H4 (cell line): ENCODE data around the gene ERG. TPM values are rescaled to one million over a fixed set of nuclear protein-coding genes. Genes with fewer than 3 reads are reported as not detected.
A peak's percentile ranks its signal among the peaks of the same experiment; 100 is the strongest.

Source experiments
- DNase-seq: peaks from one replicate; pipeline ENCODE4 v3.0.0-alpha.2; 2015; ENCODE audit warnings: low spot score
- total RNA-seq: library from RNA; depleted of rRNA; stranded (reverse); fragments of >200 nt; shearing (Covaris generic); gene quantifications from 2 replicates; pipeline ENCODE4 v1.2.3, GENCODE V29; 2014; rRNA removed

The ERG gene, protein sequence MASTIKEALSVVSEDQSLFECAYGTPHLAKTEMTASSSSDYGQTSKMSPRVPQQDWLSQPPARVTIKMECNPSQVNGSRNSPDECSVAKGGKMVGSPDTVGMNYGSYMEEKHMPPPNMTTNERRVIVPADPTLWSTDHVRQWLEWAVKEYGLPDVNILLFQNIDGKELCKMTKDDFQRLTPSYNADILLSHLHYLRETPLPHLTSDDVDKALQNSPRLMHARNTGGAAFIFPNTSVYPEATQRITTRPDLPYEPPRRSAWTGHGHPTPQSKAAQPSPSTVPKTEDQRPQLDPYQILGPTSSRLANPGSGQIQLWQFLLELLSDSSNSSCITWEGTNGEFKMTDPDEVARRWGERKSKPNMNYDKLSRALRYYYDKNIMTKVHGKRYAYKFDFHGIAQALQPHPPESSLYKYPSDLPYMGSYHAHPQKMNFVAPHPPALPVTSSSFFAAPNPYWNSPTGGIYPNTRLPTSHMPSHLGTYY
- total RNA-seq = 0.15 and 0.25 TPM in 2 replicates

DNA sequence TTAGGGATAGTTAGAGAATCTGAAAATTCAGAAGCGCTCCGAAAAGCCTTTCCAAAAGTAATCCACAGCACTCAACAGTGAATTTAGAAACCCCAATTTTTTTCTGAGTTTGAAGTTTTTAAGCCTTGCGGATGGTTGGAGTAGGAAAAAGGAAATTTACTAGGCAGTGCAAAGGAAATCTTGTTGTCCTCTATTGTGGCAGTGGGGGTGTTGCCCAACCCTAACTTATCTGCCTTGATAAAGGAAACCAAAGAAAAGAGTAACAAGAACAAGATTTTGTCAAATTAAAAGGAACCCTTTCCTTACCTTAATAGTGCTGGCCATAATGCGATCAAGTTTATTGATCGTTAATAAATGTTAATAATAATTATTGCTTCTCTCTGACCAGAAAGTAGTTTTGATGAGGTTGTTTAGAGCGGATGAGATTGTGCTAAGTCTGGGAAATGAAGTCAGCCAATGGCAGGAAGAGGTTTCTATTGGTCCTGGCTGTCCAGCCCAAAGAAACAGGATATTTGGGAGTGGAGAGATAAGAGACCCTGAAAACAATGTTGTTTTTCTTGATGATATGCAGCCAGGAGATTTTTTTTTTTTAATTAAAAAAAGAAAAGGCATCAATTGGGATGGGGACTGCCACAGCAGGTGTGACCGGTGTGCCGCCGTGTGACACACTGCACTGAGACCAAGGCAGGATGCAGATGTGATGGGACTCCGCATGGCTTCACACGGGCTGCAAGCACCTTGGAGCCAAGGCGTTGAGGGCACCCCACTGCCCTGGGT, at the start of gene ERG:
Gene ERG (minus strand): TSS at position 421 of the 777 bp plus-strand sequence. CDS start 97 bp downstream, at position 324.
- no peak for DNase-seq

DNA sequence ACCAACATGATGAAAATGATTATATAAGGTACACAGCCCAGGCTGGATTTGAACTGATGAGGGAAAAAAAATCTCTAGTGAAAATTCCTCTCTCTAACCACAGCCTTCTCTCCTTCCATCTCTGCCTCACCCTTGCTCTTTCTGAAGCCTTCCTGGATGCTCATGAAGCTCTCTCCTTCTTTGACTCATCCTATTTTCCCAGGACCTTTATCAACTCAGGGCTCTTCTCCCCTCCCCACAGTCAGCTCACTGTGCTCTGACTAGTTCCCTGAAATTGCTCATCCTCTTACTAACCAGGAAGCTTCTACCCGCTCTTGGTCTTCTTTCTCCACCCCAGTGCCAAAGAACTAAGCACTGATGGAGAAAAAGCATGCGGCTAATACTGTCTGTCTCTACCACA, 46.4 kb upstream of the ERG start:
- peak; percentile 20 for DNase-seq

DNA sequence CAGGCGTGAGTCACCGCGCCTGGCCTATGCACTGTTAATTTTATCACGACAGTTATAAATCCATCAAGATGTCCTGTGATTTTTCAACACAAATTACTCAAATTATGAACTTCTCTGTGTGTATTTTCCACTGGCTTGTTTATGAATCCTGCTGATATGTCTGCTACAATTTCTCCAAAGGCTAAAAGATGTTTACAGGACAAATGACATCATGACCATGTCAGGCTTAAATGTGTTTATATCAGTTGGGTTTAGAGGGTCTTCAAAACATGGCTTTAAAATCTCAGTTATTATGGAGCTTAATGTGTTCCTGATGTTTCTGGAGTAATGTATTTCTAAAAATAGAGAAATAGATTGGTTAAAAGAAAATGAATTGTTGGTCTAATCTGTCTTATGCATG, 44.0 kb upstream of the ERG start:
- DNase-seq = peak; percentile 16

DNA sequence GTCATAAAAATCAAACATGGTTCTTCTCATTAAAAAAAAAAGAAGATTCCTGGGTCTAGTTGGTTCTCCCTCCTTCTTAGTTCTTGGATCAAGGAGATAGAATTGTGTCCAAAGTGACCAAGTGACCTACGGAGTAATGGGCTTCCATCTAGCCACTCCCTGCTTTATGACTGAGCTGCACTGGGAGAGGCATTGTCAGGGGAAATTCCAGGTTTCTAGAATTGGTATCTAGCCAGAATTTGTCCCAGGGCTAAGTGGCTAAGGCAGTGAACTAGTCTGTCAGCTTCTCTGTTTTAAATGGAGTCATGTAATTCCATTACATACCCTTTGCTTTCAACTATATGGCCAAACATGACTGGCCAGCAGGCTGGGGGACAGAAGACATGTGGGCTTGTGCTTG, 40.1 kb upstream of the ERG start:
- no peak for DNase-seq

DNA sequence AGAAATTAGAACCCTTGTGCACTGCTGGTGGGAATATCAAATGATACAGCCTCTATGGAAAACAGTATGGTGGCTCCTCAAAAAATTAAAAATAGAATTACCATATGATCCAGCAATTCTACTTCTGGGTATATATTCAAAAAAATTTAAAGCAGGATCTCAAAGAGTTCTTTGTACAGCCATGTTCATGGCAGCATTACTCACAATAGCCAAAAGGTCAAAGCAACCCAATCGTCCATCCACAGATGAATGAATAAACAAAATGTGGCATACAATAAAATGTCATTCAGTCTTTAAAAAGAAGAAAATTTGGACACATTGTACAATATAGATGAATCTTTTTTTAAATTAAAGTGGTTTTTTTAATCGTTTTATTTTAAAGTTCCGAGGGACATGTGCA, 36.3 kb upstream of the ERG start:
- DNase-seq = no peak

DNA sequence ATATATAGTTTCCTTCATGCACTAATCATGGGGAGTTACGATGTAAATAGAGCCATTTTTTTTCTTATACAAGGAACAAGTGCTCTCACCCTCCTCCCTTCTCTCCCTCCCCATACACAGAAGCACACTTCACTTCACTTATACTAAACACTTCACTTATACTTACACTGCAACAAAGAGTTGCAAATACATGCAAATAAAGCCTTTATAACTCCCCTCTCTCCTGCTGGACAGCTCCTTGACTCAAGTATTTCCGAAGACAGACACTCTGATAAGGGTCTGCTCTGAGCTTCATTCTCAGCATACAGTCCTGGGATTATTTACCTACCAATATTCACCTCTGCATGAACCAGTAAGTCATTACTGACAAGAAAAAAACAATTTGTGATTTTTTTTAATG, 35.6 kb upstream of the ERG start:
- DNase-seq = no peak

DNA sequence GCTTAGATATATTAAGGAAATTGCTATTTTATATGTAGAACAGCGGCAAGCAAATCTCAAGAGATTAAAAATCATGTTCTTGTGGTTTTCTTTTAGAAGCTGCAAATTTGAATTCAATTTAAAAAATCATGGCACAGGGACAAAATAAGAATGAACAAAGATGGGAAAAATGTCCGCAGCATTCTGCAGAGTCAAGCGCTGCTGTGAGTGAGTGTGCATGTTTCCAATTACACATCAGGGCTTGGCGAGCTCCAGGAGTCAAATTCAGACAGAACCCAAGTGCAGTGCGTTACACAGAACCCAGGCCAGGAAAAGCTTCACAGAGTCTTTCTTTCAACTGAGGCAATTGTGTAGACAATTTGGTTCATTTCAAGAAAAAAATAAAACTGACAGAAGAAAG, 33.3 kb upstream of the ERG start:
- DNase-seq = no peak

DNA sequence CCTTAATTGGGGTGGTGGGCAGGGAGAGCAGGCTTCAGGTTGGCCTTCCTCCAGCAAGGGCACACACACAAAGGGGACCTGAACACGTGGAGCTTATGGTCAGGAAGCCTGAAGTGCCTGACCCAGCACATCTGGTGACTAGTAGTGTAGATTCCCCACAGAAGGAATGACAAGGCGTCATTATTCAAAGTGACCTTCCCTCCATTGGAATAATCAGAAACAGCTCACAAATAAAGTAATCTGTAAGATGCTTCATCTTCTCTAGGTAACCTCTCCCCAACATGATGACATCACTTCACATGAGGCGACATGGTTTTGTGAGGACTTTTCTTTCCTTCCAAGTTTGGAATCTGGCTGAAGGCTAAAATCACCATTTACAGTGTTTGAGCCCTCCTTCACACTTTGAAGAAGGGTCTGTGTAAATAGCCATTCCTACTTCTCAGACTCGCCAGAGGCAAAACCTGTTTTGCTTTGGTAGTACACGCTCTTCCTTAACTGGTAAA, 32.8 kb upstream of the ERG start:
- DNase-seq = no peak

DNA sequence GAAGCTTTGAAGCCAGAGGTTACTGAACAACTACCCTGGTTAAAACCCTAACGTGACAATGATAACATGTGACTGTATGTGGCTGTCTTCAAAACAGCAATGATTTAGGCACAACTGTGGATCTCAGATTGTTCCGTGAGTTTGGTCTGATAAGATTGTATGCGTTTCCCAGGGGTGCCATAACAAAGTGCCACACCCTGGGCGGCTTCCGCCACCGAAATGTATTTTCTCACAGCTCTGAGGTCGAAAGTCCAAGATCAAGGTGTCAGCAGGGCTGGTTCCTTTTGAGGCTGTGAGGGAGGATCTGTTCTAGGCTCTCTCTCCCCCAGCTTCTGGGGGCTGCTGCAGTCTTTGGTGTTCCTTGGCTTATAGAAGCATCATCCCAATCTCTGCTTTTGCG, 29.5 kb upstream of the ERG start:
- DNase-seq = no peak

DNA sequence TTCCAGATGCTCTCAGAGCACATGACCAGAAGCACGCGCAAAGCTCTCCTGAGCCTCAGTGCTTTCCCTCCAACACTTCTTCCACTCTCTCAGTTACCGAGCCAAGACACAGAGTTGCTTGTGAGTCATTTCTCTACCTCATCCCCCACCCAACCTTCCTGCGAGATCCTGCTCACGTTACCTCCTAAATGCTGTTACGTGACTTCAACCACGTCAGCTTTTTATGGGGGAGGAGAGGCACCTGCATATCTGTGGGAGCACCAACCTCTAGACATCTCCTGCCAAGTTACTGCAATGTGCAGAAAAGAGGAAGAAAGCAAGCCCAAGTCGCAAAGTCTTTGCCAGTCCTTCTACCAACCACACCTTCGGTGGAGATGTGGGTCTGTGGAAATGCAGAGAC, 27.2 kb upstream of the ERG start:
- no peak for DNase-seq

DNA sequence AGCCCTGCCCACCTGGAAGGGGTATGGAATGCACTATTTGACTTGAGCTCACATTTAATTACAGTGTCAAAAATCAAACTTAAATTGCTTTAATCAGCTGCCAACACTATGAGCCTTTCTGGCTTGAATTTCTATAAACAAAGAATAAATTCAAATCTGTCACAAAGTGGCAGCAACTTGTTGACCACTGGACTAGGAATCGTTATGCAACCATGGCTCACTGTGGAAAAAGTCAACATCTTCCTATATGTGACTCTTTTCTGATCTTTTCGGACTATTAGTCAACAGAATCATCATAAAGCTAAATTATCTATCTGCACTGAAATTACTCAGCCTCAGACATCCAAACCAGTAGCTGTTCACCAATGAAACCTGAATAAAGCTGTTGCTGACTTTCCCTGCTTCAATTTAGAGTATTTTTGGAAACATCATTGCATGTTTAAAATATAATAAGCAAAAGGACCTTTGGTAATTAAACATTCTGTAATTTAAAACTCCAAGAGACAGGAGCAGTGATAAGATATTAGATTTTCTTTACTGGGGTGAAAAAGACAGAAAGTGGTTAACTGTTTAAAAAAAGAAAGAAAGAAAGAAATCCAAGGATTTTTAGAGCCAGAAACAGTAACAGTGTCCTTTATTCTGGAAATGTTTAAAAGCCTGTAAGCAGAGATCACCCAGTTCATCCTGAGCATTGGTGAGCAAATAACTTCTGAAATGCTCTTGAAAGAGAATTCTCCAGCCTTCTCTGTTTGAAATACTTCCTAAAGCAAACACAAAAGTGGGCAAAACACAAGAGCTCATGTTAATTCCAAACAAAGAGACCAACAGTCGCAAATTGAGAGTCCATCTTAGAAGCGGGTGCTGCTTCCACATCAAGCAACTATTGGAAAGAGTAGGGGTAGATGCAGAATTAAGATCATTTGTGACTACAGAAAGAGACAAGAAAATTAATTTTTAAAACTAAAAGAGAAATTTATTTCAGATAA, 26.2 kb upstream of the ERG start:
- no peak for DNase-seq

DNA sequence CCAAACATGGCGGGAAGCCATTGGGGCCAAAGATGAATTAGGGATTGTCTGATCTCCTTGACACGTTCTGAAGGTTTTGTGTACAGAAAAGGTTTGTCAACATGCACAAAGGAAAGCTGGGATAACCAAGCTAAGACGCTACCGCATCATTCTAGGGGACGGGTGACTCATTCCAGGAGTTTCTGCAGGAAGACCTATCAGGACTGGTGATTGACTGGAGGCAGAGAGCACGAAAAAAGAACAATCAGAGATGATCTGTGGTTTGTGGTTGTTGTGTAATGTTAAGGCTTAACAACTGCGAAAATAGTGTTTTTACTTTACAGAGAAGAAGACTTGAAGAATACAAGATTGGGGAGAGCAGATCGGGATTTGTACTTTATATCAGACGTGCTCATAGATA, 22.2 kb upstream of the ERG start:
- peak; percentile 19 for DNase-seq

DNA sequence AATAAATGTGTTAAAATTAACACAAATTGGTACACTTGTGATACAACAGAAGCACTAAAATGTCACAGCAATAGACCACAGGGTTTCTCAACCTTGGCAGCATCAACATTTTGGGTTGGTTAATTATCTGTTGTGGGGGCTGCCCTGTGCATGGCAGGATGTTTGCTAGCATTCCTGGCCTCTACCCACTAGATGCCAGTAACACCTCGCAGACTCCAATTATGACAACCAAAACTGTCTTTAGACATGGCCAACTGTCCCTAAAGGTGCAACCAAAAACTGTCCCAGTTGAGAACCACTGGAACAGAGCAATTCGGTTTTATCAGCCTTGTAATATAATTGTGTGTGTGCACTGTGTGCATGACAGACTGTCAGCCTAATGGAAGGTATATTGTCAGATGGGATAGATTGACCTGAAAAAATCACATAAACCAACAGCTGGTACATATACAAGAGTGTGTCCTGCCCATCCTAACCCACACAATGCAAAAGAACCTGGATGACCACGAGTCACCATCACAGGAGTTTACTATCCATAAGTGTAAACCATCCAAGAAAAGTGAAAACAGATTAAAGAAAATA, 13.5 kb upstream of the ERG start:
- DNase-seq = no peak

DNA sequence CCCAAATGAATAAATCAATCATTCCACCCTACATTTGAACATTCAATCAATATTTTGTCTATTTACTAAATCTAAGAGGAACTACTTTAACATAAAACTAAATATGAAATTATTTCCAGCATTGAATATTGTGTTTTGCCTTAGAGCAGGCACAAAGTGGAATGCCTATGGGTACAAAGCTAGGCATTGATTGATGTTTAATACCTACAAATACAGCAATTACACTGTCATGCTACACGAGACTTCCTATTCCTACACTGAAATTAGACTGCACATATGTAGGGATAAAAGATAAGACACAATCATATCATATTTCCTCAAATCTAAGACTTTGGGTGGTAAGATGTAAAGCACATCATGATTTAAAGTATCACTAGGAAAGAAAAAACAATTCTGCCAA, 12.9 kb upstream of the ERG start:
- no peak for DNase-seq

DNA sequence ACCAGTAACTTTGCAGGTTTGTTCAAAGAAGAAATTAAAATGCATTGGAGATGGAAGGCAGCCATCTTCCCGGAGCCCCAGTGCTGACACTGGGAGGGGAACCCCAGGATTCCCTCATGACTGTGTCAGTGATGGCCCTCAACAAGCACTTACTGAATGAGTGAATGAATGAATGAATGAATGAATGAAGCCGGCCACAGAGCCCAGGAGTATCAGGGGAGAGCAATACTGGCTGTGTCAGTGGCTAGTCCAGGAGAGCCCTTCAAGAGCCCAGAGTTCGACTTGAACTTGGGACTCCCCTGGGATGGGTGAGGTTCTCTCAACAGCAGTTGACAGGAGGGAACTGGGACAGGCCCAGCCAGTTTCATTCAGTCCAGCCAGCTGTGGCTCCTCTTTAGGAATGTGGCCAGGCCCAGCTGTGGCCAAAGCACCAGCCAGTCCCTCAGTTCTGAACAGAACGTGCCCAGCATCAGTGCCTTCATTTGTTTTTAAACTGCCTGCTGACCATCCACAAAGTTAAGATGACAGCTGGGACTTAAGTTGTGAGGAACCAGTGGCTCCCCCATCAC, 9.2 kb upstream of the ERG start:
- no peak for DNase-seq

DNA sequence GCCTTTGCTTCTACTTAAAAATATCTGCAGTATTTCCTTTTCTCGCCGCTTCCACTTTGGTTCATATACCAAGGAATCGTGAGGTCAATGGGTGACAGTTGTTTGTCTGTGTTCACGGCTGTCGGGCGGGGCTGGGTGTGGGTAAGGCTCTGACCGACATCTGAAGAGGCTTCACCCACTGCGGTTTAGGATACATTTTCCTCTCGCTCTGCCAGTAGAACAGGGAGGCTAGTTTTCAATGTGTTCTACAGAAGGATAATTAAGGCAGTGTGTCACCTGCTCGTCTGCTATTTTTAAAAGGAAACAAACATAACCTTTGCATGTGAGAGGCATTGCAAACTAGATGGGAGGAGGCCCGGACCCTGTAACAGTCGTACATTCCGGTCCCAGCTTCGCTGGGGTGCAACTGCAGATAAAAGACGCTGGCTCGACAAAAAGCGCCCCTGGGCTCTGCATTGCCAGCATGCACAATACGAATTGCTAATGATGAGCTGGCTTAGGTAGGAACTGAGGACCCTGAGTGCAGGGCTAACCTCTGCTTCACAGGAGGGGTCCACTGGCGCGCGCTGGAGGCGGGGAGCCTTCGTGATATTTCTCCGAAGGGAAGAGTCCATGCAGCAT, 8.5 kb upstream of the ERG start:
- DNase-seq = no peak

DNA sequence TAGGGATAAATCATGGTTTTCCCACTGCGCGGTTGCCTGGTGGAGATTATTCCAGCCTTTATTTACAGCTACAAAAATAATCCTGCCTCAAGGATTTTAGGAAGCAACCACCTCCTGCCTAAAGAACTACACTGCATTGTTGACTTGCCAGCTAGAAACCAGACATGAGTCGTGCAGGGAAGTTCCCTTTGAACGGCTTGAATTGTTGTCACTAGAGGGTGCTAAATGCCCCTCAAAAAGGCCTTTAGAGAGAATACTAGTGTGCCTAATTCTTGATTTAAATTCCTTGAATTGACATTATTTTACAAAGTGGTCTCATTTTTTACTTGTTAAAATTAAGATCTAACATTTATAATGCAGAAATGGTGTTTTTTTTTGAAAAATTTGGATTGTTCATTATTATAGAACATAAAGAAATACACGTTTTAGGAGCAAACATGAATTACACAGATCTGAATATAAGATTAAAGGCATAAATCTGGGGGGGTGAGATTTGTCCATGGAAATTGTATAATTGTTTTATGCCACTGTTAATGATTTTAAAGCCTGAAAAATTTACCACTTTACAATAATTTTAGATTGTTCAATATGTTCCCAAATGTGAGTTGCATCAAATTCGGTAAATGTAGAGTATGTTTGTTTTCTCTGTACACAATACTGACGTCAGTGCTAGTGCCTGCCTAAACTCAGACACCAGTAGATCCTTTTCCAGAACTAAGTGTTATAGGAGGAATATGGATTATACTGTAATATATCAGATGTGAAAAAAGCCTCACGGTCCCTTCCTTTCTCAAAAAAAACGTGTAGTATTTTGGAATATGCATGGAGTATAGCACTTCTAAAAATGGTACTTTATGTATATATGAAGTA, 7.6 kb upstream of the ERG start:
- DNase-seq = peak; percentile 63

DNA sequence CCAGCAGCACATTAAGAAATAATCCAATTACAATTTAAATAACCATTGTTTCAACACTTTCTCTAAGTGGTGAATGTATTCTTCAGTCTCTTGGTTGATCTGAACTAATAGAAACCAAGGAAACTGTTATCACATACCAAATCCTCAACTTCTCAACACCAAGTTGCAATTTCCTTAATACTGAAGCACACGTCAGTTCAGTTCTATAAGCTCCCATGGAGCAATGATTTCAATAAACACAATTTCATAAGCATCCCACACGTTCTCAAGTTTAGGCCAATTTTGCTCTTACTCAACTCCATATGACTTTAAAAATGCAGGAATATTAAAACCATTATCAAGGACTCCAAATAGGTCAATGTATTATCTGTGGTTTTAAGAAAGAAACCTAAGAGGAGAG, 5.8 kb upstream of the ERG start:
- no peak for DNase-seq

DNA sequence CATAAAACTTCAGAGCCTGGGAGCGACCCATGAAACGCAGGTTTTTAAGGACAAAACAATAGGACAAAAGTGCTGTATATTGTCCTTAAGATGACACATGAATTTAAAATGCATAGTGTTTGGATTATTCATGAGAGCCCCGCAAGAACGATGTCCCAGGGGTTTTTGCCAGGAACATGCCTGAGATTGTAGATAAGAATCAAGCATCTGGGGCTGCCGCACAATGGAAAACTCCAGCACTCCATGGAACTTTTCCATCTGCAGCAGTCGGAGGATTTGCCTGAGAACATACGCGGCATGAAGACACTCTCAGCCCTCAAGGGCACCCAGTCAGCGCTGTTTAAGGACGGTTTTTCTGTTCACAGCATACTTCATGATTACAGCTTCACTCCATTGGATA, 5.3 kb upstream of the ERG start:
- DNase-seq = no peak
